HepG2 (cell line): ENCODE measurements around the gene BCL2L1. TPM values are rescaled to one million over a fixed set of nuclear protein-coding genes. Genes with fewer than 3 reads are reported as not detected.
A peak's percentile ranks its signal among the peaks of the same experiment; 100 is the strongest.

ENCODE experiments used
- ARID4A ChIP-seq: sonication (generic); formaldehyde crosslinking; IDR thresholded peaks from 2 replicates; pipeline ENCODE4 v1.5.0; 2020; ENCODE audit warnings: mild to moderate bottlenecking, missing genetic modification reagents, borderline replicate concordance
- CERS6 ChIP-seq: sonication (generic); formaldehyde crosslinking; IDR thresholded peaks from 2 replicates; pipeline ENCODE4 v1.5.0; 2020; ENCODE audit warnings: missing genetic modification reagents
- CHD4 ChIP-seq: fragments of 200-600 bp; sonication (generic); IDR thresholded peaks from 2 replicates; pipeline ENCODE4 v1.7.0; 2017; ENCODE audit warnings: mild to moderate bottlenecking, low read length, borderline replicate concordance
- FOXC1 ChIP-seq: sonication (generic); formaldehyde crosslinking; IDR thresholded peaks from 2 replicates; pipeline ENCODE4 v1.8.0; 2022; ENCODE audit warnings: mild to moderate bottlenecking, missing genetic modification reagents, borderline replicate concordance
- HES4 ChIP-seq: sonication (generic); formaldehyde crosslinking; IDR thresholded peaks from 2 replicates; pipeline ENCODE4 v1.9.0; 2021; ENCODE audit warnings: mild to moderate bottlenecking, missing genetic modification reagents, borderline replicate concordance
- KLF6 ChIP-seq: IDR thresholded peaks from 2 replicates; pipeline ENCODE4 v1.8.0; 2016; ENCODE audit warnings: missing biosample characterization, missing genetic modification reagents
- NFYB ChIP-seq: sonication (generic); formaldehyde crosslinking; IDR thresholded peaks from 2 replicates; pipeline ENCODE4 v1.4.0; 2020; ENCODE audit warnings: missing genetic modification reagents
- PLSCR1 ChIP-seq: sonication (generic); formaldehyde crosslinking; IDR thresholded peaks from 2 replicates; pipeline ENCODE4 v1.5.0; 2020; ENCODE audit warnings: missing genetic modification reagents, mild to moderate bottlenecking, borderline replicate concordance
- POLR2AphosphoS5 ChIP-seq: IDR thresholded peaks from 2 replicates; pipeline ENCODE4 v1.6.1; 2012; ENCODE audit warnings: low read depth, low read length
- ZFP36L2 ChIP-seq: sonication (generic); formaldehyde crosslinking; IDR thresholded peaks from 2 replicates; pipeline ENCODE4 v1.4.0; 2020; ENCODE audit warnings: missing genetic modification reagents
- ZIK1 ChIP-seq: sonication (generic); formaldehyde crosslinking; IDR thresholded peaks from 2 replicates; pipeline ENCODE4 v1.5.0; 2020; ENCODE audit warnings: mild to moderate bottlenecking, low read depth, missing genetic modification reagents, borderline replicate concordance
- ZNF253 ChIP-seq: sonication (generic); formaldehyde crosslinking; IDR thresholded peaks from 2 replicates; pipeline ENCODE4 v1.8.0; 2022; ENCODE audit warnings: mild to moderate bottlenecking, missing genetic modification reagents, borderline replicate concordance
- ZNF280D ChIP-seq: sonication (generic); formaldehyde crosslinking; IDR thresholded peaks from 2 replicates; pipeline ENCODE4 v1.5.1; 2020; ENCODE audit warnings: mild to moderate bottlenecking, missing genetic modification reagents
- ZNF350 ChIP-seq: sonication (generic); formaldehyde crosslinking; IDR thresholded peaks from 2 replicates; pipeline ENCODE4 v1.4.0; 2020; ENCODE audit warnings: mild to moderate bottlenecking, low read depth, missing genetic modification reagents, borderline replicate concordance
- ZNF451 ChIP-seq: sonication (generic); formaldehyde crosslinking; IDR thresholded peaks from 2 replicates; pipeline ENCODE4 v1.5.0; 2020; ENCODE audit warnings: mild to moderate bottlenecking, missing genetic modification reagents
- ZNF546 ChIP-seq: sonication (generic); formaldehyde crosslinking; conservative IDR thresholded peaks from 2 replicates; pipeline ENCODE4 v1.8.1; 2023; ENCODE audit warnings: mild to moderate bottlenecking, missing genetic modification reagents
- ZNF709 ChIP-seq: sonication (generic); formaldehyde crosslinking; IDR thresholded peaks from 2 replicates; pipeline ENCODE4 v1.5.0; 2020; ENCODE audit warnings: mild to moderate bottlenecking, missing genetic modification reagents
- polyA plus RNA-seq, 8 experiments: library from polyadenylated mRNA; depleted of rRNA in 3 of 8; stranded (reverse) in 7 of 8; unstranded in 1 of 8; fragments of >200 nt; fragmentation: Illumina TruSeq in 4 of 8; extraction: Trizol in 4 of 8; gene quantifications; 2 replicates each; pipeline versions ENCODE4 v1.2.1 to v1.2.3, GENCODE V29; 2011 to 2016; ENCODE audit warnings: low read depth in 4 of 8, missing spikeins in 1 of 8, mixed read lengths in 1 of 8; ENCODE audit not compliant: insufficient read depth in 1 of 8
- total RNA-seq, 5 experiments: library from RNA; depleted of rRNA; stranded (reverse); fragments of >200 nt; fragmentation: Illumina TruSeq; extraction: Trizol; gene quantifications; 2 replicates each; pipeline ENCODE4 v1.2.3, GENCODE V29; 2016; ENCODE audit warnings: low read depth in 1 of 5
- TF ChIP-seq, protein P1 (sequence below): IDR thresholded peaks from 2 replicates; pipeline ENCODE4 v1.6.1; 2016; ENCODE audit warnings: control low read depth

The BCL2L1 gene
- total and polyA plus RNA-seq, 2 of the 13 experiments (the other 11 are each of a cell fraction or from before 2014, with no cell fraction given): 164 to 258 TPM

GRCh38 chr20:31723319-31724078 lies 831 bp upstream of the BCL2L1 start (continued):
- TF ChIP-seq KLF6 (CRISPR knock-in tag): peak; percentile 14; the same call in 1 of the 2 replicates
- peak; percentile 98 for TF ChIP-seq ZNF350 (CRISPR knock-in tag)
- TF ChIP-seq PLSCR1 (CRISPR knock-in tag): no peak; the same call in 1 of the 2 replicates
- TF ChIP-seq POLR2AphosphoS5: peak; percentile 60
- no peak; the same call in 1 of the 2 replicates for TF ChIP-seq ZNF280D
- TF ChIP-seq ZNF709: peak; percentile 68
- no peak for TF ChIP-seq ZIK1 (CRISPR knock-in tag)
- TF ChIP-seq CHD4: peak; percentile 35; the same call in 1 of the 2 replicates
- peak; percentile 94 for TF ChIP-seq ARID4A (CRISPR knock-in tag)
- TF ChIP-seq ZFP36L2: peak; percentile 49; the same call in 1 of the 2 replicates
- peak; percentile 81; the same call in 1 of the 2 replicates for TF ChIP-seq HES4 (CRISPR knock-in tag)
- no peak; the same call in 1 of the 2 replicates for TF ChIP-seq ZNF451
- TF ChIP-seq ZNF253 (CRISPR knock-in tag): peak; percentile 89; the same call in 1 of the 2 replicates
- TF ChIP-seq CERS6 (CRISPR knock-in tag): peak; percentile 83; the same call in 1 of the 2 replicates
- TF ChIP-seq NFYB (CRISPR knock-in tag): peak; percentile 100
- TF ChIP-seq, protein P1, sequence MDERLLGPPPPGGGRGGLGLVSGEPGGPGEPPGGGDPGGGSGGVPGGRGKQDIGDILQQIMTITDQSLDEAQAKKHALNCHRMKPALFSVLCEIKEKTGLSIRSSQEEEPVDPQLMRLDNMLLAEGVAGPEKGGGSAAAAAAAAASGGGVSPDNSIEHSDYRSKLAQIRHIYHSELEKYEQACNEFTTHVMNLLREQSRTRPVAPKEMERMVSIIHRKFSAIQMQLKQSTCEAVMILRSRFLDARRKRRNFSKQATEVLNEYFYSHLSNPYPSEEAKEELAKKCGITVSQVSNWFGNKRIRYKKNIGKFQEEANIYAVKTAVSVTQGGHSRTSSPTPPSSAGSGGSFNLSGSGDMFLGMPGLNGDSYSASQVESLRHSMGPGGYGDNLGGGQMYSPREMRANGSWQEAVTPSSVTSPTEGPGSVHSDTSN (CRISPR knock-in tag): peak; percentile 99
- TF ChIP-seq FOXC1 (CRISPR knock-in tag): peak; percentile 99; the same call in 1 of the 2 replicates
- peak; percentile 96 for TF ChIP-seq ZNF546 (CRISPR knock-in tag)
